ENCODE results near the gene STAM2.
"Not testable (repeated sequence)": the region's sequence is repeated elsewhere in the genome, so short reads cannot be mapped to it uniquely, and the experiment has no call there.

Gene STAM2

GRCh38 chr2:152161598-152161997 is 14.0 kb downstream of the STAM2 start:
- Histone ChIP-seq H3K36me3 (no peaks in the 10 kb centered on the region), H3K4me3 (ENCODE audit: low read depth, low read length) (no peak overlapping the region), H3K27ac (no peak overlapping the region), H3K27me3 (ENCODE audit: insufficient read depth, low read depth, severe bottlenecking) (no peaks in the 10 kb centered on the region), H3K9me3 (ENCODE audit: severe bottlenecking) (no peaks in the 10 kb centered on the region)
- no peak for DNase-seq
- TF ChIP-seq, protein P1, sequence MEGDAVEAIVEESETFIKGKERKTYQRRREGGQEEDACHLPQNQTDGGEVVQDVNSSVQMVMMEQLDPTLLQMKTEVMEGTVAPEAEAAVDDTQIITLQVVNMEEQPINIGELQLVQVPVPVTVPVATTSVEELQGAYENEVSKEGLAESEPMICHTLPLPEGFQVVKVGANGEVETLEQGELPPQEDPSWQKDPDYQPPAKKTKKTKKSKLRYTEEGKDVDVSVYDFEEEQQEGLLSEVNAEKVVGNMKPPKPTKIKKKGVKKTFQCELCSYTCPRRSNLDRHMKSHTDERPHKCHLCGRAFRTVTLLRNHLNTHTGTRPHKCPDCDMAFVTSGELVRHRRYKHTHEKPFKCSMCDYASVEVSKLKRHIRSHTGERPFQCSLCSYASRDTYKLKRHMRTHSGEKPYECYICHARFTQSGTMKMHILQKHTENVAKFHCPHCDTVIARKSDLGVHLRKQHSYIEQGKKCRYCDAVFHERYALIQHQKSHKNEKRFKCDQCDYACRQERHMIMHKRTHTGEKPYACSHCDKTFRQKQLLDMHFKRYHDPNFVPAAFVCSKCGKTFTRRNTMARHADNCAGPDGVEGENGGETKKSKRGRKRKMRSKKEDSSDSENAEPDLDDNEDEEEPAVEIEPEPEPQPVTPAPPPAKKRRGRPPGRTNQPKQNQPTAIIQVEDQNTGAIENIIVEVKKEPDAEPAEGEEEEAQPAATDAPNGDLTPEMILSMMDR (IDR thresholded peaks at IDR 0.05; ENCODE audit: low read depth, low read length): no peak

DNA sequence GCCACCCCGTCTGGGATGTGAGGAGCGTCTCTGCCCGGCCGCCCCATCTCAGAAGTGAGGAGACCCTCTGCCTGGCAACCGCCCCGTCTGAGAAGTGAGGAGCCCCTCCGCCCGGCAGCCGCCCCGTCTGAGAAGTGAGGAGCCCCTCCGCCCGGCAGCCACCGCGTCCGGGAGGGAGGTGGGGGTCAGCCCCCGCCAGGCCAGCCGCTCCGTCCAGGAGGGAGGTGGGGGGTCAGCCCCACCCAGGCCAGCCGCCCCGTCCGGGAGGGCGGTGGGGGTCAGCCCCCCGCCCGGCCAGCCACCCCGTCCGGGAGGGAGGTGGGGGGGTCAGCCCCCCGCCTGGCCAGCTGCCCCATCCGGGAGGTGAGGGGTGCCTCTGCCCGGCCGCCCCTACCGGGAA is 15.2 kb downstream of the STAM2 start:
- not testable (repeated sequence) for H3K36me3 ChIP-seq; H3K4me3 ChIP-seq (ENCODE audit: low read depth, low read length); DNase-seq; H3K27ac ChIP-seq; H3K27me3 ChIP-seq (ENCODE audit: insufficient read depth, low read depth, severe bottlenecking); H3K9me3 ChIP-seq (ENCODE audit: severe bottlenecking)

GRCh38 chr2:152157253-152157652 is 18.3 kb downstream of the STAM2 start:
- H3K27me3 ChIP-seq (ENCODE audit: insufficient read depth, low read depth, severe bottlenecking): no peaks in the 10 kb centered on the region
- no peak for DNase-seq
- H3K9me3 ChIP-seq (ENCODE audit: severe bottlenecking): no peaks in the 10 kb centered on the region
- H3K36me3 ChIP-seq: no peaks in the 10 kb centered on the region
- no peak overlapping the region for H3K27ac ChIP-seq
- TF ChIP-seq, protein P1 (IDR thresholded peaks at IDR 0.05; ENCODE audit: low read depth, low read length): no peak
- H3K4me3 ChIP-seq (ENCODE audit: low read depth, low read length): no peak overlapping the region

DNA sequence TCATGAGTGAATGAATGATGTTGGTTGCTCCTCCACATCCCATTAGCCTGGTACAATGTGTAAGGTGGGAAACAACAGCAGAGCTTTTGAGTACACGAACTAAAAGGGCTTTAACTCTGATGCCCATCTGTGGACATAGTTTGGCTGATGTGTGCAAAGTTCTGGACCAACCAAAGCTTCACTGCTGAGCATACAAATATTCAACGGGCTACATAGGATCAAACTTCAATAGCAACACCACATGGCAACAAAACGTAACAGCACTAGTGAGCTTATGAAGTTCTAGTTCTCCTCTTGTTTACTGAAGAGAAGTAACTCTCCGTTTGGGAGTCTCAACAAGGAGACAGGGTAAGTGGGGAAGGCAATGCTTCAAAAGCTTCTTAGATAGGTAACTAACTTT is 20.4 kb downstream of the STAM2 start:
- Histone ChIP-seq H3K36me3 (no peaks in the 10 kb centered on the region), H3K27ac (no peak overlapping the region), H3K9me3 (ENCODE audit: severe bottlenecking) (no peaks in the 10 kb centered on the region), H3K27me3 (ENCODE audit: insufficient read depth, low read depth, severe bottlenecking) (no peaks in the 10 kb centered on the region), H3K4me3 (ENCODE audit: low read depth, low read length) (no peak overlapping the region)
- TF ChIP-seq, protein P1 (IDR thresholded peaks at IDR 0.05; ENCODE audit: low read depth, low read length): no peak
- no peak for DNase-seq

GRCh38 chr2:152154462-152154861 is 21.1 kb downstream of the STAM2 start:
- TF ChIP-seq, protein P1 (IDR thresholded peaks at IDR 0.05; ENCODE audit: low read depth, low read length): no peak
- Histone ChIP-seq H3K27me3 (ENCODE audit: insufficient read depth, low read depth, severe bottlenecking) (no peaks in the 10 kb centered on the region), H3K4me3 (ENCODE audit: low read depth, low read length) (no peak overlapping the region), H3K27ac (no peak overlapping the region), H3K9me3 (ENCODE audit: severe bottlenecking) (no peaks in the 10 kb centered on the region), H3K36me3 (no peaks in the 10 kb centered on the region)
- DNase-seq: no peak

- TF ChIP-seq, protein P1 (IDR thresholded peaks at IDR 0.05; ENCODE audit: low read depth, low read length): no peak
- H3K36me3 ChIP-seq: no peaks in the 10 kb centered on the region
- no peak overlapping the region for H3K4me3 ChIP-seq (ENCODE audit: low read depth, low read length)
Measured at GRCh38 chr2:152134488-152135280, 40.9 kb downstream of the STAM2 start.

More at GRCh38 chr2:152134488-152135280, 40.9 kb downstream of the STAM2 start:
- H3K9me3 ChIP-seq (ENCODE audit: severe bottlenecking): no peaks in the 10 kb centered on the region
- no peaks in the 10 kb centered on the region for H3K27me3 ChIP-seq (ENCODE audit: insufficient read depth, low read depth, severe bottlenecking)
- no peak for DNase-seq
- H3K27ac ChIP-seq: no peak overlapping the region

Data from WERI-Rb-1 (cell line).